Epithelial cell of prostate (primary cell): Measurements from ENCODE around the gene PRMT2.
"Not testable (repeated sequence)": the region's sequence is repeated elsewhere in the genome, so short reads cannot be mapped to it uniquely, and the experiment has no call there.

Source experiments
- DNase-seq: peaks from one replicate; pipeline ENCODE4 v3.0.0-alpha.2; 2011; ENCODE audit warnings: low read depth, low spot score
- H3K27ac ChIP-seq: fragments of 450-650 bp; 2 replicates; pipeline ENCODE4 v1.5.1; 2017; ENCODE audit warnings: mild to moderate bottlenecking

Gene PRMT2

GRCh38 chr21:46616656-46617055, 18.8 kb upstream of the PRMT2 start:
- DNase-seq = no peak
- no peak overlapping the region for H3K27ac ChIP-seq

DNA sequence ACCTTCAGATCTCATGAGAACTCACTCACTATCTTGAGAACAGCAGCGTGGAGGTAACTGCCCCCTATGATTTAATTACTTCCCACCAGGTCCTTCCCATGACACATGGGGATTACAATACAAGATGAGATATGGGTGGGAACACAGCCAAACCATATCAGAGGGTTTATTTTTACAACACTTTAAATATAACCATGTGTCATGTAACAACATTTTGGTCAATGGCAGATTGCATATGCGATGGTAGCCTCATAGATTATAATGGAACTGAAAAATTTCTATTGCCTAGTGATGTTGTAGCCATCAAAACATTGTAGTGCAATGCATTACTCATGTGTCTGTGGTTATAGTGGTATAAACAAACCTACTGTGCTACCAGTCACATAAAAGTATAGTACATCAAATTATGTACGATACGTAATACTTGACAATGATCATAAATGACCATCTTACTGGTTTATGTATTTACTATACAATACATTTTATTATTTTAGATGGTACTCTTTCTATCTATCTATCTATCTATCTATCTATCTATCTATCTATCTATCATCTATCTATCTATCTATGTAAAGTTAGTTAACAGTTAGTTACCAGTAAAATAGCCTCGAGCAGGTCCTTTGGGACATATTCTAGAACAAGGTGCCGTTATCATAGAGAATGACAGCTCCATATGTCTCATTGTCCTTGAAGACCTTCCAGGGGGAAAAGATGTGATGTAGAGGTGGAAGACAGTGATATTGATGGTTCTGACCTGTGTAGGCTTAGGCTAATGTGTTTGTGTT, 18.0 kb upstream of the PRMT2 start:
- no peak overlapping the region for H3K27ac ChIP-seq
- no peak for DNase-seq

GRCh38 chr21:46618738-46619379, 16.6 kb upstream of the PRMT2 start:
- H3K27ac ChIP-seq = no peak overlapping the region
- DNase-seq = no peak

DNA sequence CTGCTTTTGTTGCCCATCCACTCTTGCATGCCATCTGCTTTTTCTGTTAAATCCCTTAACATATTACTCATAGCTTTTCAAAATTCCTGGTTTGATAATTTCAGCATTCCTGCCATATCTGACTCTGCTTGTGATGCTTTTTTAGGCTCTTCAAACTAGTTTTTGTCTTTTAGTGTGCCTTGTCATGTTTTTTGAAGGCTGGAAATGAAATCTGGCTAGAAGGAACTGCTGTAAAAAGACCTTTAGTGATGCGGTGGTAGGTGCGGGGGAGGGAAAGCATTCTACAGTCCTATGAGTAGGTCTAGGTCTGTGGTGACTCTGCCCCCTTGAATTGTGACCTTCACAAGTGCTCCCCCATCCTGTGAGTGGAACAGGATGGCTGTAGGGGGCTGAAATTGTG, 15.6 kb upstream of the PRMT2 start:
- DNase-seq = no peak
- H3K27ac ChIP-seq = no peak overlapping the region

DNA sequence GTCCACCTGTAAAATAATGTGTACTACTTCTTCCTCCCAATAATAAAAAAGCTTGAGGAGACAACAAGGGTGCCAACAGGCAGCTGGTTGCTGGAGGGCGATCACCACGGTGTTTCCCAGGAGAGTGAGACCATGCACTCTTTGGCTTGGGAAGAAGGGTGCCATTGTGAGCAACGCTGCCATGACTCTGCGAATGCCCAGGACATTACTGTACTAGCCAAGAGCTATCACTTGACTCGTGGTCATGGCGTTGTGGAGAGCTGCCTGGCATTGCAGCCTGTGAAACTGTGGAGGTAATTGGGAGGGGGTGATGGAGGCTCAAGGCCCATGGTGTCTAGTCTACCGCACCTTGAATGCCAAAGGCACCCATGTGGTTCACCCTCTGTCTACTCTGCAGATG, 14.6 kb upstream of the PRMT2 start:
- no peak overlapping the region for H3K27ac ChIP-seq
- DNase-seq = no peak

- no peak overlapping the region for H3K27ac ChIP-seq
- no peak for DNase-seq
Observed at GRCh38 chr21:46621457-46622182, 13.9 kb upstream of the PRMT2 start.

- no peak for DNase-seq
- H3K27ac ChIP-seq = no peak overlapping the region
Observed at GRCh38 chr21:46622226-46622625, 13.2 kb upstream of the PRMT2 start.

DNA sequence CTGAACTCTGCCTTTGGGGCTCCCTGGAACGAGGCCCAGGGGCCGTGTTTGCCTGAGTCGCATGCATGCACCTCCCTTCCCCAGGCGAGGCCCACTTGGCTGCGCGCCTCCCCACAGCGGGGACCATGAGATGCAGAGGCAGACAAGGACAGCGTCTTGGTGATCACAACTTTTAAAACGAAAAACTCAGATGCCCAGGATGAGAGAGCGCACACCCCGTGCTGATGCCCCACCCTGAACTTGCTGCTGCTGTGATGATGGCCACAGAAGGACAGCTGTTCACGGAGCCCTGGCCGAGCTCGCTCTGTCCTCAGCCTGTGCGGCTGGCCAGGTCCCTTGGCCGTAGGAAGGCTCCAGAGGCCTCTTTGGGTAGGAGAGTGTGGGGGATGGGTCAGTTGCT, 11.4 kb upstream of the PRMT2 start:
- H3K27ac ChIP-seq = no peak overlapping the region
- DNase-seq = no peak

DNA sequence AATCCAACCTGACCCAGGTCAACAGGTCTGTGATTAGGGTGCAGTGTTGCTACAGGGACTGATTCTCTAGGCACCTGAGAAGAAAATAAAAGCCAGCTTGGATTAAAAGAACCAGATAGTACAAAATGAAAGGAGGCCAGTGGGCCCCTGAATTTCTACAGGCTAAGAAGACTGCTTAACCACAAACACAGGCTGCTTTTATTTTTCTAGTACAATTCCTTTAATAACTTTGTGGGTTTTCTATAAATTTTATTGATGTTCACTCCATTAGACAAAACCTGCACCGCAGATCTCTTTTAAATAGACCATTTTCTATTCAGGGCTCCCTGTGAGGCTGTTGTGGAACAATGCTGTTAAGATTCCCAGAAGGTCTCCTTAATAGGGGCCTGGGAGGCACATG, 9.7 kb upstream of the PRMT2 start:
- H3K27ac ChIP-seq = no peak overlapping the region
- no peak for DNase-seq

DNA sequence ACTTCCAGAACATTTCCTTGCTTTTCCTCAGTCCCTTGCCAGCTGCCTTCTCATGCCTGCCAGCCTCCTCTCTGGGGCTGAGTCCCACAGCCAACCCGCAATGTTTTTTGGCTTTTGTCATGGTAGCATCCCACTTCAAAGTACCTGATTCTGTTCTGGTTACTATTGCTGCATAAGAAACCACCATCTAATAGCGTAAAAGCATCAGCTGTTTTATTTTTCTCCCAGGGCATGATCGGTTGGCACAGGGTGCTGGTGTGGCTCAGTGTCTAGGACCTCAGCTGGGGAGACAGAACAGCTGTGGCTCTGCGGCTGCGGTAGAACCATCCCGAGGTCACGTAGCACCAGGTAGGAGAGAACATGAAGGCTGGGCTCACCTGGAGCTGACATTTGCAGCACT, 8.9 kb upstream of the PRMT2 start:
- no peak for DNase-seq
- H3K27ac ChIP-seq = no peak overlapping the region

DNA sequence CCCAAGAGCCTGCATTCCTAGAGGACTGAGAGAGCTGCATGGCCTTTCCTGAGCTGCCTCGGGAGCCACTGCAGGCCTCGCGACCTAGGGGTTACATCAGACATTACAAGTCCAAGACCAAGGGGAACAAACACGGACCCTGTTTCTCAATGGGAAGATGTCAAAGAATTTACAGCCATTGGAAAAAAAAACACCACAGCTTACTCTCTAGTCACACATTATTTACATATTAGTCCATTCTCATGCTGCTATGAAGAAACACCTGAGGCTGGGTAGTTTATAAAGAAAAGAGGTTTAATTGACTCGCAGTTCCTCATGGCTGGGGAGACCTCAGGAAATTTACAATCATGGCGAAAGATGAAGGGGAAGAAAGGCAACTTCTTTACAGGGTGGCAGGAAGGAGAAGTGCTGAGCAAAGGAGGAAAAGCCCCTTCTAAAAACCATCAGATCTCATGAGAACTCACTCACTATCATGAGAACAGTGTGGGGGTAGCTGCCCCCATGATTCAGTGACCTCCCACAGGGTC, 8.4 kb upstream of the PRMT2 start:
- H3K27ac ChIP-seq = no peak overlapping the region
- no peak for DNase-seq

DNA sequence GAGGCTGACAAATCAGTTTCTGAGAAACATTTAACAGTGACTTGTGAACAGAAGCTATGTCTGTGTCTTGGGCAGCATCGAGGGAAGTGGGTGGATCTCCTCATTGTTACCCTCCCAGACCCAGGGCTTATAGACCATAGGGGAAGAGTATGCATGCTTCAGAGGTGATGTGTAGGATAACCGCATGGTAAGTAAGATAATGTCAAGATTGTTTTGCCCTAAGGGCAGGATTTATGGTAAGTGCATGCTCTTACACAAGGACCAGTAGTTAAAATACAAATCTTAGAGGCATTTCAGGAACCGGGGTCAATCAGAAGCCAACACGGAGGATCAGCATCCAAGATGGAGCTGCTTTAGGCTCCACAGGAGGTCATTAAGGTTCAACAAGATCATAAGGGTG, 7.7 kb upstream of the PRMT2 start:
- DNase-seq = no peak
- H3K27ac ChIP-seq = no peak overlapping the region

- no peak for DNase-seq
- no peak overlapping the region for H3K27ac ChIP-seq
Observed at GRCh38 chr21:46628868-46629267, 6.6 kb upstream of the PRMT2 start.

- H3K27ac ChIP-seq, DNase-seq: not testable (repeated sequence)
Observed at GRCh38 chr21:46630915-46631314, 4.6 kb upstream of the PRMT2 start.

DNA sequence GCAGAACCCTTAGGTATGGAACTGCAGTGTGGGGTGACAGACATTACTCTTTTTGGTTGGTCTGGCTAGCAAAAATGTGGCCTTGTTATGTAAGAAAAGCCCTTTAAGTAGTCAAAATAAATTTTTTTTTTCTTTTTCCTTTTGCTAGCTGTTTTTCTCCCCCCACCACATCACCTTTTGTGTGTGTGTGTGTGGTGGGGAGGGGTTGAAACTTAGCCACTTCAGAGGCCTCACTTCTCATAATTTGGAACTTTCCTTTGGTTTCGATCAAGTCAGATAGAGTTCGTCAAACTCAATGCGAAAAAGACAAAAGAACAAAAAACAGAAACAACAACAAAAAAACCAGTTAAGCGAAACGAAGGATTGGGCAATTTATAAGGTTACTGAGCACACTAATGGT, 1.9 kb upstream of the PRMT2 start:
- no peak for DNase-seq
- no peak overlapping the region for H3K27ac ChIP-seq

- no peak for DNase-seq
- H3K27ac ChIP-seq = peak overlapping the region; percentile 89
Observed at GRCh38 chr21:46634427-46634826, 1.0 kb upstream of the PRMT2 start.

GRCh38 chr21:46634966-46635323, 529 bp upstream of the PRMT2 start:
- DNase-seq = no peak
- H3K27ac ChIP-seq = peak overlapping the region; percentile 89

DNA sequence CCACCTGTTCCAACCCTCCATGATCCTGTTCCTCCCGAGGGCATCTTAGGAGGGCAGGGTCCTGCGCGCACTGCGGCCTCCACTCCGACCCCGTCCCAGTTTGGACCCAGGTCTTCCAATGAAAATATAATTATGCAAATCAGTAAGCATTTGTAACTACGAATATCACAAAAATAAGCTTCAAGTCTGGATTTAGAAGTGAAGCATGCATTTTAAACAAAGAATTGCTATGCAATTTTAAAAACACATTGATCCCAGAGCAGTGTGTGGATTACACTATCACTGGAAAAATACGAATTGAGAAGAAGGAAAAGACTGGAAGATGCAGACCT, 673 bp downstream of the PRMT2 start:
- H3K27ac ChIP-seq = peak overlapping the region; percentile 89

DNA sequence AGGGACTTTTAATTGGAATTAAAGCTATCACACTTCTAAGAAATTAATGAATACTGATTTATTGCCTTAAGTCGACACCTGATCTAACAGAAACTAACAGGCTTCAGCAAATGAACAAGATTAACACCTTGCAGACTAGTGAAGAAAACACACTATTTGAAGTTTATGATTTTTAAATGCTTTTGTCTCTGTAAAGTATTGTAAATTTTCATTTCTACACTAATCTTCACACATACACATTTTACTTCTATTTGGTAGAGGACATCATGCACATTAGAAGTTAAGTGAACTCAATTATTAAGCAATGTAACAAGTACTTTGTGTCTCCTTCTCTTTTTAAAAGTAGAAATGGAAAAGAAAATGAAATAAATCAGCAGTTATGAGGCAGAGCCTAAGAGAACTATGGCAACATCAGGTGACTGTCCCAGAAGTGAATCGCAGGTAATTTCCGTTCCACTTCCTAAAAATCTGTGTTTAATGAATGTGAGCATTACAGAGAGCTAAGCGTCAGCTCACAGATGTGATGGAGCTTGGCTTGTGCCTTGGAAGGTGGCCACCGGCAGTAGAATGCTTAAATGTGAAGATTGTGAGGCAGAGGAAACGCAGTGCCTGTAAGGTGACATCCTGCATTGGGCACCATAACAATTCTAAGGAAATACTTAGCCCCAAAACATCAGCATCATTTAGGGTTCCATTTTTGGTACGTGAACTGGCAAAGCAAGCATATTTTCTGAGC, 1.2 kb downstream of the PRMT2 start:
- H3K27ac ChIP-seq = peak overlapping the region; percentile 89
- no peak for DNase-seq

More for the DNA sequence above, 673 bp downstream of the PRMT2 start:
- no peak for DNase-seq

DNA sequence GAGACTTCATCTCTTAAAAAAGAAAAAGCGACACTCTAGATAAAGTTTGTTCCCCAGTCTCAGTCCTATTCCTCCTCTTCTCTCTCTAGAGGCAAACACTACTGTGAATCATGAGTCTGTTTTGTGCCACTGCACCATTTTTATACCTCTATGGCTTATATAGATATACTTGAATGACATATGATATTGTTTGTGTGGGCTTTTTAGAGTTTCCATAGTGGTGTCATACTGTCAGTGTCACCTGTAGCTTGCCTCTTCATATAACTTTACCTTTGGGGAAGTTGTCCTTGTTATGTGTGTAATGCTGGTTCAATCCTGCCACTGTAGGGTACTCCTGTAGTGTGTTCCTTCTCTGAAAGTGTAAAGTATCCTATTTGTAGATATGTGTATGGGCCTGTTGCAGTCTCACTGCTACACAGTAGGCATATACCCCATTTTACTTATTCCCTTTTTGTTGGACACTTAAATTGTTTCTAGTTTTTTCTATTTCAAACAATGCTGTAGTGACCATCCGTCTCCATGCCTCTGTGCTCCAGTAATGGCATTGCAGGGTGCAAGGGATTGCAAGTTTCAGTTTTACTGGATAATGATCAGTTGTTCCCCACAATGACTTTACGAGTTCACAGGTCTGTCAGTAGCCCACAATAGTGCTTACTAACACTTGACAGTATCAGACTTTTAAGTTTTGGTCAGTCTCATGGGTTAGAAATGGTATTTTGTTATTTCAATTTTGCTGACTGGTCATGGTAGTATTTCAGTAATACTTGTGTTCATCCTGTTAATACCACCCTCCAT, 2.7 kb downstream of the PRMT2 start:
- DNase-seq = no peak
- H3K27ac ChIP-seq = no peak overlapping the region
